Transverse colon (tissue), 3 donors: ENCODE results near the gene RBM39.

ENCODE experiments used
- EP300 ChIP-seq: sonication (generic); formaldehyde crosslinking; IDR thresholded peaks from one replicate; pipeline ENCODE4 v1.6.1; 2017; ENCODE audit warnings: antibody characterized with exemption, low read depth
- TF ChIP-seq, protein P1 (sequence below), 5 experiments: fragments of 200-600 bp in 3 of 5; fragments of 450-650 bp in 2 of 5; sonication (generic) in 3 of 5; IDR thresholded peaks; 1 replicate in 2 of 5; 2 replicates in 3 of 5; pipeline ENCODE4 v1.5.1; 2016 to 2017; ENCODE audit warnings: antibody characterized with exemption in 5 of 5, inconsistent platforms in 3 of 5, mild to moderate bottlenecking in 2 of 5, moderate library complexity in 1 of 5

DNA sequence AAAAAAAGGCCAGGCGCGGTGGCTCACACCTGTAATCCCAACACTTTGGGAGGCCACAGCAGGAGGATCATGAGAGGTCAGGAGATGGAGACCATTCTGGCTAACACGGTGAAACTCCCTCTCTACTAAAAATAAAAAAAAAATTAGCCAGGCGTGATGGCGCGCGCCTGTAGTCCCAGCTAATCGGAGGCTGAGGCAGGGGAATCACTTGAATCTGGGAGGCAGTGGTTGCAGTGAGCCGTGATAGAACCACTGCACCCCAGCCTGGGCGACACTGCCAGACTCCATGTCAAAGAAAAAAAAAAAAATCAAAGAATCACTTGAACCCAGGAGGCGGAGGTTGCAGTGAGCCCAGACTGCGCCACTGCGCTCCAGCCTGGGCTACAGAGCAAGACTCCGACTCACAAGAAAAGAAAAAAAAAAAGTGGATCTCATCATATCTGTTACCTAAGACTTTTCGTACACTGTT is 4.2 kb downstream of the RBM39 start:
- TF ChIP-seq, protein P1, sequence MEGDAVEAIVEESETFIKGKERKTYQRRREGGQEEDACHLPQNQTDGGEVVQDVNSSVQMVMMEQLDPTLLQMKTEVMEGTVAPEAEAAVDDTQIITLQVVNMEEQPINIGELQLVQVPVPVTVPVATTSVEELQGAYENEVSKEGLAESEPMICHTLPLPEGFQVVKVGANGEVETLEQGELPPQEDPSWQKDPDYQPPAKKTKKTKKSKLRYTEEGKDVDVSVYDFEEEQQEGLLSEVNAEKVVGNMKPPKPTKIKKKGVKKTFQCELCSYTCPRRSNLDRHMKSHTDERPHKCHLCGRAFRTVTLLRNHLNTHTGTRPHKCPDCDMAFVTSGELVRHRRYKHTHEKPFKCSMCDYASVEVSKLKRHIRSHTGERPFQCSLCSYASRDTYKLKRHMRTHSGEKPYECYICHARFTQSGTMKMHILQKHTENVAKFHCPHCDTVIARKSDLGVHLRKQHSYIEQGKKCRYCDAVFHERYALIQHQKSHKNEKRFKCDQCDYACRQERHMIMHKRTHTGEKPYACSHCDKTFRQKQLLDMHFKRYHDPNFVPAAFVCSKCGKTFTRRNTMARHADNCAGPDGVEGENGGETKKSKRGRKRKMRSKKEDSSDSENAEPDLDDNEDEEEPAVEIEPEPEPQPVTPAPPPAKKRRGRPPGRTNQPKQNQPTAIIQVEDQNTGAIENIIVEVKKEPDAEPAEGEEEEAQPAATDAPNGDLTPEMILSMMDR (IDR thresholded peaks at IDR 0.05): no peak
- TF ChIP-seq EP300: no peak
